Measurements from ENCODE around the gene LARP1.
"Not testable (repeated sequence)": the region's sequence is repeated elsewhere in the genome, so short reads cannot be mapped to it uniquely, and the experiment has no call there.

LARP1 gene

DNA sequence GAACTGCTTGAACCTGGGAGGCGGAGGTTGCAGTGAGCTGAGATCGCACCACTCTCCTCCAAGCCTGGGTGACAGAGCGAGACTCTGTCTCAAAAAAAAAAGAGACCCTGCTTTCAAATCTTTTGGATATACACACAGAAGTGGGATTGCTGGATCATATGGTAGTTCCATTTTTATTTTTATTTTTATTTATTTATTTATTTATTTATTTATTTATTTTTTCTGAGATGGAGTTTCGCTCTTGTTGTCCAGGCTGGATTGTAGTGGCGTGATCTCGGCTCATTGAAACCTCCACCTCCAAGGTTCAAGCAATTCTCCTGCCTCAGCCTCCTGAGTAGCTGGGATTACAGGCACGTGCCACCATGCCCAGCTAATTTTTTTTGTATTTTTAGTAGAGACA is 19.8 kb upstream of the LARP1 start:
- not testable (repeated sequence) for DNase-seq

- not testable (repeated sequence) for DNase-seq
Observed at GRCh38 chr5:154736372-154736771, 18.8 kb upstream of the LARP1 start.

DNA sequence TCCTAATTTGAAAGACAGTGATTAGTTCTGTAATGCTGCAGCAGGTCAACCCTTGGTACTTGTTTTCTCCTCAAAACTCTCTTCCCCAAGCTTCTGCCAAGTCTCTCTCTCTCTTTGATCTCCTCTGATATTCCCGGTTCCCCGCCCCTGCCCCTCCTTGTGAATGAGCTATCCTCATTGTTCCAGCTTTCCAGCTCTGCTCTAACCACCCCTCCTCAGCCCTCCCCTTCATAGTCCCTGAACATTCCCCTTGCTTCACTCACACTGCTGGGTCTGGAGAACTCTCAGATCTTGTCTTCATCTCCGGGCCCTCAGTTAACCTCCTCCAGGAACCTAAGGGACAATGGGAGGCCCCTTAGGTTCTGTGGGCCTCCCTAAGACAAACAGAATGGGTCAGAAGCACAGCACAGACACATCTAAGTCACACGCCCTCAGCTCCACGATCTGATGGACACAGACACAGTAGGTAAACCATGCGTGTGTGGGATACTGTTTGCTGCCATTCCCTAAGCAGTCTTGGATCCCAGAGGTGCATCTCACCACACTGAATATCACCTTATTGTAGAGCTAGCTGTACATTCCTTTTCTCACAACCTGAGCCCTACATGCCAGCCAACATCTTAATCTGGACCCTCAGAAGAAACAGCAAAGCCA is 17.4 kb upstream of the LARP1 start:
- DNase-seq: no peak

GRCh38 chr5:154740483-154740882 is 14.7 kb upstream of the LARP1 start:
- DNase-seq: no peak

- DNase-seq: no peak
Observed at GRCh38 chr5:154740957-154741356, 14.2 kb upstream of the LARP1 start.

DNA sequence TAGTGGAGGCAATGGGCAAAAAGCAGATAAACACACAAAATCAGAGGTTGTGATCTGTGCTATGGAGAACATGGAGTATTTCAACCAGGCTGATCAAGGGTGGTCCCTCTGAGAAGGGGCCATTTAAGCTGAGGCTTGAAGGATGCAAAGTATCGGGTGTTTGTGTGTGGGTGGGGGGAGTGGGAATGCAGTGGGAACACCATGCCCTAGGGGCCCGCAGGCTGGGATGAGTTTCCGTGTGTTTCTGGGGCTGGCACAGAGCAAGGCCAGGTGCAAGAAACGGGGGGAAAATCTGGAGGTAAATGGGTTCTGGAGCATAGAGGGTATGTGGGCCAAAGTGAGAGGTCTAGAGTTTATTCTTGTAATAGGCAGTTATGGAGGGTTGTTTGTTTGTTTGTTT is 13.8 kb upstream of the LARP1 start:
- DNase-seq: no peak

GRCh38 chr5:154743812-154744211 is 11.4 kb upstream of the LARP1 start:
- no peak for DNase-seq

DNA sequence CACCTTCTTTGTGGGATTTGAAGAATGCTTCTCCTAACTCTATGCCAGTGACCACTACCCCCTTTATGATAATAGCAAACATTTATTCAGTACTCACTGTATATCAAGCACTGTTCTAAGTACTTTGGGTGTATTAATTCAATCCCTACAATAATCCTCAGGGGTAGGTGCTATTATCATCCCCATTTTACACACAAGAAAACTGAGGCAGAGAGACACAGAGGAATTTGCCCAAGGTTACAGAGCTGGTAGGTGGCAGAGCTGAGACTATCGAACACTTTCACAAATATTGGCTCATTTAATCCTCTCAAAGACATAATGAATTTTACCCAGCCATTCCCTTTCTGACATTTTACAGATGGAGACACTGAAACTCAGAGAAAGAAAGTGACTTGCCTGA is 9.8 kb upstream of the LARP1 start:
- DNase-seq: no peak

DNA sequence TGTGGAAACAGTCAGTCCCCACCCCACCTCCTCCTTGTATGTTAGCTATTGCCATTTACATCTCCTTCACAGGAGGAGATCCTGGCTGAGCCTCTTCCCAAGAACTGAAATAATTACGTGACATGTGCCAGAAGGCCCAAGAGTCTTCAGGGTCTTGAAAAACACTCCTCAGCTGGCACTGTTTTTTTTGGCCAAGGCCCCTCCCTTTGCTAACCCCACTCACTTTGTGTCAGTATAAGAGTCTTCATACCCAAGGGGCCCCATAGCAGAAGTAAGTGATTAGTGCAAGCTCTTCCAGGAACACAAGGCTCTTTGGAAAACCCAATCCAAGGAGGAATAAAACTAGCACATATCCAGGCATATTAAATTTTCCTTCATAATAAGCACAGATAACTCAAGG is 5.7 kb upstream of the LARP1 start:
- no peak for DNase-seq

- DNase-seq: not testable (repeated sequence)
Observed at GRCh38 chr5:154750641-154751040, 4.5 kb upstream of the LARP1 start.

DNA sequence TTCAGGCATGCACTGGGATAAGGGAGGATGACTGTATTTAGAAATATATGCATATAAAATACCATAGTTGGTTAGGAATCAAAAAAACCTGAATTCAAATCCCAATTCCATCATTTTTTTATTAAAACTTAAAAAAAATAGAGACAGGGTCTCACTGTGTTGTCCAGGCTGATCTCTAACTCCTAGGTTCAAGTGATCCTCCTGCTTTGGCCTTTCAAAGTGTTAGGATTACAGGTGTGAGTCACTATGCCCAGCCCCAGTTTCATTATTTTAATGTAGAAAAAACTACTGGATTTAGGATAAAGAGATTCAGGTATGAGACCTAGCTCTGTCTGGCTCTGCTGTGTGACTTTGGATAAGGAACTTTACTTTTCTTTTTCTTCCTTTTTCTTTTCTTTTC is 3.3 kb upstream of the LARP1 start:
- DNase-seq: no peak

- no peak for DNase-seq
Observed at GRCh38 chr5:154753792-154754191, 1.4 kb upstream of the LARP1 start.

DNA sequence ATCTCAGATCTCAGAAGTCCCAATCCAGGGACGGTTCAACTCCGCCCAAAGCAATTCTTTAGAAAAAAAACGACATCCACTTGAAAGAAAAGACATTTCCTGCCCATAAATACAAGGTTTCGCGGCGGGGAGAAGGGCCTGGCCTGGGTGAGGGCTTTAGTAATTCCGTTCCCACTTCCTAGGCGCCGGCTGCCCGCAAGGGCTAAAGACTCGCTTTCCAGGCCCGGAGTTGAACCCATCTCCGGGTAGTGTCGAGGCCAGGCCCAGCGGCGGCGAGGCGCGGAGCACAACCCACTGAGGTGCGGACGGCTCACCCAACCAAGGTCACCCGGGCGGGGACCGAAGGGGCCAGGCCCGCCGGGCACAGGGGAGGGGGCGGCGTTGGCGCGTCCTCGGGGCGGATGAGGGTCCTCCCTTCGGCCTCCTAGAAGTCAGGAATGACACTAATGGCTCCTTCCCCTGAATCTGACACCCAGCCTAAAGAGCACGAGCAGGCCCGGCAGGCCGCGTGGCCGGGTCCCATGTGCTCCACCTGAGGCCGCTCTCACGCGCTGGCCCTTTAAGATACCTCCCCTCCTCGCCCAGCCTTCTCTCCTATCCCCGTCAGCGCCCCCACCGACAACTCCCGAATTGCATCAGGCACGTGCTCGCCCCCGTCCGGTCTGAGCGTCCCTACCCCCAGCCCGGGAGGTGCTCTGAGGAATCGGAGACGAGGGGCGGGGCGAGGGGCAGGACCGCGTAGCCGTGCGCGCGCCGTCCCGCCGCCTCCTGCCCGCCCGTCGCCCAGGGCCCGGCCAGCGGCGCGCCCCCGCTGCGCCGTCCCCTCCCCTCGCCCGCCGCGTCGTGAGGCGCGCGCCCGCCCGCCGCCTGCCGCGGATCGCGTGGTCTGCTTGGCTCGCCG is 467 bp upstream of the LARP1 start:
- peak; percentile 96 to 99 (median 98) for DNase-seq

GRCh38 chr5:154756009-154756867 is 1.1 kb downstream of the LARP1 start:
- peak; percentile 13 to 31 (median 18) for DNase-seq

DNA sequence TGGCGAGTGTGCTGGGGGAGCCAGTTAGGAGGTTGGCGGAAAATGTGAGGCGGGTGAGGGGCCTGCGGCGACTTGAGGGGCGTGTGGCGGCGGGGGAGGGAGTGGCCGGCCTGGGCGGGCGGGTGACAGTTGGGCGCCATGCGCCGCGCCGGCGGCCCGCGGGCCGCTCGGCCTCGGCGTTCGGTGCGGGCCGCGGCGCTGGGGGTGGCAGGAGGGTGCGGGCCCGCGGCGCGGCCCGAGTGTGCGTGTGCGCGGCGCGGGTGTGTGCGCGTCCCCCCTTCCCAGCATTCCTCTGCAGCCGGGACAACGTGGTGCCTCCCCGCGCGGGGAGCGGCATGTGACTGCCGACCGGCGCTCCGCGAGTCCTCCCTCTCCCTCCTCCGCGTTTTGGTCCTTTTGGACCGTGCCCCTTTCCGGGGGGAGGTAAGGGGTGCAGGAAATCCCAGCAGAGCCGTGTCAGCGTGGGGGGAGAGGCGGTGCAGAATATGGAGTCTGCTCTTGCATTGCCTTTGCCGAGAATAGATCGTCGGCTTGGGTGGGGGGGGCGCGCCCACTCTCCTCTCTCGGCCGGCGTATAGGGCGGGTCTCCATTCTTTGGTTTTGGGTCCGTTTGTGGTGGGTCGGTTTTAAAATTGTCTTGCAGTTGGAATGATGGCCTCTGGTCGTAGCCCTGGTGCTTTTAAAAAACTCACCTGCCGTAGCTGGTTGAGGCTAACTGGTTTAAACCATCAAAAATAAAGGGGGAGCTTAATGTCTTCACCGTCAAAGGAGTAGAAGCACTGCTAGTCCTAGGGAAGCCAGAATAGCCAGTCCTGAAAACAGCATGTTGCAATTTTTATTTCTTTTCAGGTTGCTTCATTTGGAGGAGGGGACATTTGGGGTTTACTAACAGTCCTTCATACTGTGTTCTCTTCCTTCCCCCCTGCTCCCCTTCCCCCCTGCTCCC is 2.0 kb downstream of the LARP1 start:
- peak in 3 of 4 experiments; percentile 15 to 35 (median 15) for DNase-seq

DNA sequence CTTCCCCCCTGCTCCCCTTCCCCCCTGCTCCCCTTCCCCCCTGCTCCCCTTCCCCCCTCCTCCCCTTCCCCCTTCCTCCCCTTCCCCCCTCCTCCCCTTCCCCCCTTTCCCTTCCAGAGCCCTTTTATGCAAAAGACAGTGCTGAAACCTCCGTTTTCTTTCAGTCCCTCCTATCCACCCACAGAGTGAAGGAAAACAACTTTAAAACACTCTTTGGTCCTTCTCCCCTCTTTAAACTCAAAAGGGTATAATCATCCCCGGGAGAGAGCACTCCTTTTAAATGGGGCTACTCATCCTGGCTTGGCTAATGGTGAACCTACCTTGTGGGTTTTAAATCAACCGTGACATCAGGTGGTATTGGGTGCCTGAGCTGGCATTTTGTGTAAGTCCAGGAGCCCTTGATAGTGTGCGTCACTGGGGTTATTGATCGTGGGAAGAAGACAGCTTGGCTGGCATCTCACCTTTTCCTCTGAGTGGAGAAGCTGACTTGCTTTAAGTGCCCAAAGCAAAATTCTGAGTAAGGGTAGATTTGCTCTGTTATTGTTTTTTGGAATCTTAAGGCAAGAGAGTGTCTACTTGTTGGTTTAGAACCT is 2.7 kb downstream of the LARP1 start:
- DNase-seq: no peak

- no peak for DNase-seq
Observed at GRCh38 chr5:154758493-154758892, 3.3 kb downstream of the LARP1 start.

- no peak for DNase-seq
Observed at GRCh38 chr5:154758977-154759376, 3.8 kb downstream of the LARP1 start.

- DNase-seq: not testable (repeated sequence)
Observed at GRCh38 chr5:154759868-154760267, 4.7 kb downstream of the LARP1 start.

DNA sequence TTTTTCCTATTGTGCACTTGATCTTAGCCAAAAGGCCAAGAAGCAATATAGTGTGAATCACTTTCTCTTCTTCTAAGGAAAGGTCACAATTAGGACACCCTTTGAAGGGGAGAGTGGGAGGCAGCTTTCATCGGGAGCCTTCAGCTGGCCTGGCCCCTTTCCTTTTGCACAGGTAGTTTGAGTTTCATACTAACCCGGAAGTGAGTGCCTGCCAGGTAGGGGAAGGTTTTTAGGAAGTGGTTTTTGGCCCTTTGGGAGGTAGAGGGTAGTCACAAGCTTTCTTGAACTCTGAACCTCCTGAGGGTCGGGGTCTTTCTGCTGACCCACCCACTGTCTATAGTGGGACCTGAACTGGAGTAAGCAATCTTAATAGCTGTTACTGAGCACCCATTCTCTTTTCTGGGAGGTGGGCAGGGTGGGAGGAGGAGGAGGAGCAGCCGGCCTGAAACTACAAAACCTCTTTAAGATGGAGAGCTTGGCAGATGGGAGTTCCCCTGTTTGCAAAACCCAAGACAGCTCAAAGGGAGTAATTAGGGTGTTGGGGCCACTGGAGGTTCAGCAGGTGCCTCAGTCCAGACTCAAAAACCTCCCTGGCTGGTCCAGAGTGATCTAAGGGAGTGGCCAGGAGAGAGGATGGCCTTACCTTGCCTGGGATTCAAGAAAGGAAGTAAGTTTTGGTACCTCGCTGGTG is 6.0 kb downstream of the LARP1 start:
- DNase-seq: no peak

GRCh38 chr5:154762261-154762660 is 7.1 kb downstream of the LARP1 start:
- DNase-seq: no peak

Measured in activated naive CD4-positive, alpha-beta T cell (primary cell).